HL-60 (cell line): Measurements from ENCODE around the gene AKAP11.

Source experiments
- DNase-seq, 2 experiments: peaks; one replicate each; pipeline ENCODE4 v3.0.0-alpha.2; 2010 to 2020; ENCODE audit warnings: low read depth in 1 of 2, low spot score in 1 of 2
- H3K27ac ChIP-seq: fragments of 250-450 bp; sonication (Bioruptor Pico); replicated peaks from 2 replicates; pipeline ENCODE4 v1.5.1; 2020; ENCODE audit warnings: mild to moderate bottlenecking, moderate library complexity
- H3K27me3 ChIP-seq: fragments of 250-450 bp; sonication (Bioruptor Pico); 2 replicates; pipeline ENCODE4 v1.5.1; 2021; ENCODE audit warnings: mild to moderate bottlenecking, moderate library complexity; ENCODE audit not compliant: insufficient read depth, poor library complexity, severe bottlenecking
- H3K4me3 ChIP-seq: replicated peaks from 2 replicates; pipeline ENCODE4 v1.5.1; 2011; ENCODE audit warnings: mild to moderate bottlenecking, control low read depth, low read length; ENCODE audit not compliant: insufficient read depth
- GABPA ChIP-seq: IDR thresholded peaks from 2 replicates; pipeline ENCODE4 v1.6.1; 2012; ENCODE audit warnings: low read depth
- POLR2AphosphoS5 ChIP-seq: IDR thresholded peaks from 2 replicates; pipeline ENCODE4 v1.6.1; 2012; ENCODE audit warnings: low read depth
- SPI1 ChIP-seq: IDR thresholded peaks from 2 replicates; pipeline ENCODE4 v1.6.1; 2012; ENCODE audit warnings: low read depth, mild to moderate bottlenecking, borderline replicate concordance
- TF ChIP-seq, protein P1 (sequence below): IDR thresholded peaks from 2 replicates; pipeline ENCODE4 v1.6.1; 2012; ENCODE audit warnings: low read depth; ENCODE audit not compliant: insufficient replicate concordance
- TF ChIP-seq, protein P2 (sequence below): IDR thresholded peaks from one replicate; pipeline ENCODE4 v1.5.1; 2011; ENCODE audit warnings: low read length, control low read depth, inconsistent platforms; ENCODE audit not compliant: insufficient read depth

AKAP11 gene

GRCh38 chr13:42239161-42239560, 32.8 kb upstream of the AKAP11 start:
- Histone ChIP-seq H3K27me3 (no peaks in the 10 kb centered on the region), H3K4me3 (no peak overlapping the region), H3K27ac (no peak overlapping the region)
- TF ChIP-seq POLR2AphosphoS5, result no peak
- TF ChIP-seq, protein P1, sequence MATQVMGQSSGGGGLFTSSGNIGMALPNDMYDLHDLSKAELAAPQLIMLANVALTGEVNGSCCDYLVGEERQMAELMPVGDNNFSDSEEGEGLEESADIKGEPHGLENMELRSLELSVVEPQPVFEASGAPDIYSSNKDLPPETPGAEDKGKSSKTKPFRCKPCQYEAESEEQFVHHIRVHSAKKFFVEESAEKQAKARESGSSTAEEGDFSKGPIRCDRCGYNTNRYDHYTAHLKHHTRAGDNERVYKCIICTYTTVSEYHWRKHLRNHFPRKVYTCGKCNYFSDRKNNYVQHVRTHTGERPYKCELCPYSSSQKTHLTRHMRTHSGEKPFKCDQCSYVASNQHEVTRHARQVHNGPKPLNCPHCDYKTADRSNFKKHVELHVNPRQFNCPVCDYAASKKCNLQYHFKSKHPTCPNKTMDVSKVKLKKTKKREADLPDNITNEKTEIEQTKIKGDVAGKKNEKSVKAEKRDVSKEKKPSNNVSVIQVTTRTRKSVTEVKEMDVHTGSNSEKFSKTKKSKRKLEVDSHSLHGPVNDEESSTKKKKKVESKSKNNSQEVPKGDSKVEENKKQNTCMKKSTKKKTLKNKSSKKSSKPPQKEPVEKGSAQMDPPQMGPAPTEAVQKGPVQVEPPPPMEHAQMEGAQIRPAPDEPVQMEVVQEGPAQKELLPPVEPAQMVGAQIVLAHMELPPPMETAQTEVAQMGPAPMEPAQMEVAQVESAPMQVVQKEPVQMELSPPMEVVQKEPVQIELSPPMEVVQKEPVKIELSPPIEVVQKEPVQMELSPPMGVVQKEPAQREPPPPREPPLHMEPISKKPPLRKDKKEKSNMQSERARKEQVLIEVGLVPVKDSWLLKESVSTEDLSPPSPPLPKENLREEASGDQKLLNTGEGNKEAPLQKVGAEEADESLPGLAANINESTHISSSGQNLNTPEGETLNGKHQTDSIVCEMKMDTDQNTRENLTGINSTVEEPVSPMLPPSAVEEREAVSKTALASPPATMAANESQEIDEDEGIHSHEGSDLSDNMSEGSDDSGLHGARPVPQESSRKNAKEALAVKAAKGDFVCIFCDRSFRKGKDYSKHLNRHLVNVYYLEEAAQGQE, result no peak
- no peak for TF ChIP-seq GABPA
- TF ChIP-seq, protein P2, sequence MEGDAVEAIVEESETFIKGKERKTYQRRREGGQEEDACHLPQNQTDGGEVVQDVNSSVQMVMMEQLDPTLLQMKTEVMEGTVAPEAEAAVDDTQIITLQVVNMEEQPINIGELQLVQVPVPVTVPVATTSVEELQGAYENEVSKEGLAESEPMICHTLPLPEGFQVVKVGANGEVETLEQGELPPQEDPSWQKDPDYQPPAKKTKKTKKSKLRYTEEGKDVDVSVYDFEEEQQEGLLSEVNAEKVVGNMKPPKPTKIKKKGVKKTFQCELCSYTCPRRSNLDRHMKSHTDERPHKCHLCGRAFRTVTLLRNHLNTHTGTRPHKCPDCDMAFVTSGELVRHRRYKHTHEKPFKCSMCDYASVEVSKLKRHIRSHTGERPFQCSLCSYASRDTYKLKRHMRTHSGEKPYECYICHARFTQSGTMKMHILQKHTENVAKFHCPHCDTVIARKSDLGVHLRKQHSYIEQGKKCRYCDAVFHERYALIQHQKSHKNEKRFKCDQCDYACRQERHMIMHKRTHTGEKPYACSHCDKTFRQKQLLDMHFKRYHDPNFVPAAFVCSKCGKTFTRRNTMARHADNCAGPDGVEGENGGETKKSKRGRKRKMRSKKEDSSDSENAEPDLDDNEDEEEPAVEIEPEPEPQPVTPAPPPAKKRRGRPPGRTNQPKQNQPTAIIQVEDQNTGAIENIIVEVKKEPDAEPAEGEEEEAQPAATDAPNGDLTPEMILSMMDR, result no peak
- no peak for TF ChIP-seq SPI1
- DNase-seq, result no peak

- H3K27ac ChIP-seq, result no peak overlapping the region
- H3K27me3 ChIP-seq, result no peaks in the 10 kb centered on the region
- TF ChIP-seq, protein P2, result no peak
- no peak for TF ChIP-seq SPI1
- TF ChIP-seq, protein P1, result no peak
- TF ChIP-seq GABPA, result no peak
- H3K4me3 ChIP-seq, result no peak overlapping the region
- DNase-seq, result no peak
These were observed 32.3 kb upstream of the AKAP11 start for GRCh38 chr13:42239644-42240043.

GRCh38 chr13:42246541-42246940, 25.4 kb upstream of the AKAP11 start:
- no peak overlapping the region for H3K4me3 ChIP-seq
- H3K27me3 ChIP-seq, result no peaks in the 10 kb centered on the region
- H3K27ac ChIP-seq, result no peak overlapping the region
- no peak for TF ChIP-seq GABPA
- TF ChIP-seq, protein P1, result no peak
- TF ChIP-seq POLR2AphosphoS5, result no peak
- TF ChIP-seq, protein P2, result no peak
- no peak for TF ChIP-seq SPI1
- DNase-seq, result no peak
